HepG2 (cell line): ENCODE data around the gene DLX1. TPM values are rescaled to one million over a fixed set of nuclear protein-coding genes. Genes with fewer than 3 reads are reported as not detected.

ENCODE experiments used
- CREM ChIP-seq, 2 experiments: sonication (generic) in 1 of 2; formaldehyde crosslinking in 1 of 2; IDR thresholded peaks; 2 replicates each; pipeline versions ENCODE4 v1.4.0 to v1.6.1; 2016 to 2020; ENCODE audit warnings: antibody characterized with exemption in 1 of 2, mild to moderate bottlenecking in 1 of 2, missing genetic modification reagents in 1 of 2
- ESRRA ChIP-seq: sonication (generic); formaldehyde crosslinking; IDR thresholded peaks from 2 replicates; pipeline ENCODE4 v1.5.1; 2020; ENCODE audit warnings: mild to moderate bottlenecking, low read depth, missing genetic modification reagents
- GTF3A ChIP-seq: sonication (generic); formaldehyde crosslinking; conservative IDR thresholded peaks from 2 replicates; pipeline ENCODE4 v1.4.0; 2020; ENCODE audit warnings: mild to moderate bottlenecking, missing genetic modification reagents
- KLF15 ChIP-seq: sonication (generic); formaldehyde crosslinking; IDR thresholded peaks from 2 replicates; pipeline ENCODE4 v1.8.1; 2023; ENCODE audit warnings: borderline replicate concordance, mild to moderate bottlenecking, inconsistent platforms, missing genetic modification reagents, mixed read lengths
- MAFF ChIP-seq: IDR thresholded peaks from 2 replicates; pipeline ENCODE4 v1.6.1; 2011; ENCODE audit warnings: low read depth, low read length, improper control_type of control experiment
- SP140L ChIP-seq: sonication (generic); formaldehyde crosslinking; IDR thresholded peaks from 2 replicates; pipeline ENCODE4 v1.4.0; 2020; ENCODE audit warnings: missing genetic modification reagents, borderline replicate concordance
- SRF ChIP-seq: IDR thresholded peaks from 2 replicates; pipeline ENCODE4 v1.6.1; 2011; ENCODE audit warnings: mild to moderate bottlenecking, low read depth, low read length, moderate library complexity
- TOPORS ChIP-seq: sonication (generic); formaldehyde crosslinking; IDR thresholded peaks from 2 replicates; pipeline ENCODE4 v1.8.0; 2023; ENCODE audit warnings: mild to moderate bottlenecking, missing genetic modification reagents
- ZBTB21 ChIP-seq: sonication (generic); formaldehyde crosslinking; IDR thresholded peaks from 2 replicates; pipeline ENCODE4 v1.4.0; 2020; ENCODE audit warnings: missing genetic modification reagents
- ZBTB7B ChIP-seq: sonication (generic); formaldehyde crosslinking; IDR thresholded peaks from 2 replicates; pipeline ENCODE4 v1.4.0; 2020; ENCODE audit warnings: missing genetic modification reagents
- ZC3H4 ChIP-seq: sonication (generic); formaldehyde crosslinking; IDR thresholded peaks from 2 replicates; pipeline ENCODE4 v1.4.0; 2020; ENCODE audit warnings: missing genetic modification reagents, borderline replicate concordance
- ZNF10 ChIP-seq: sonication (generic); formaldehyde crosslinking; IDR thresholded peaks from 2 replicates; pipeline ENCODE4 v1.4.0; 2020; ENCODE audit warnings: mild to moderate bottlenecking, low read depth, missing genetic modification reagents, borderline replicate concordance
- ZNF17 ChIP-seq: sonication (generic); formaldehyde crosslinking; IDR thresholded peaks from 2 replicates; pipeline ENCODE4 v1.5.0; 2020; ENCODE audit warnings: mild to moderate bottlenecking, missing genetic modification reagents
- ZNF180 ChIP-seq: sonication (generic); formaldehyde crosslinking; IDR thresholded peaks from 2 replicates; pipeline ENCODE4 v1.4.0; 2020; ENCODE audit warnings: low read depth, missing genetic modification reagents, borderline replicate concordance
- ZNF264 ChIP-seq: sonication (generic); formaldehyde crosslinking; IDR thresholded peaks from 2 replicates; pipeline ENCODE4 v1.4.0; 2020; ENCODE audit warnings: missing genetic modification reagents
- ZNF552 ChIP-seq: sonication (generic); formaldehyde crosslinking; IDR thresholded peaks from 2 replicates; pipeline ENCODE4 v1.9.0; 2022; ENCODE audit warnings: missing genetic modification reagents, mild to moderate bottlenecking, borderline replicate concordance
- ZNF652 ChIP-seq: IDR thresholded peaks from 2 replicates; pipeline ENCODE4 v1.6.1; 2016; ENCODE audit warnings: low read depth, borderline replicate concordance
- ZNF674 ChIP-seq: sonication (generic); formaldehyde crosslinking; IDR thresholded peaks from 2 replicates; pipeline ENCODE4 v1.5.0; 2020; ENCODE audit warnings: low read depth, mild to moderate bottlenecking, missing genetic modification reagents
- ZUFSP ChIP-seq: sonication (generic); formaldehyde crosslinking; IDR thresholded peaks from 2 replicates; pipeline ENCODE4 v1.9.0; 2021; ENCODE audit warnings: missing genetic modification reagents, mild to moderate bottlenecking, borderline replicate concordance
- polyA plus RNA-seq, 8 experiments: library from polyadenylated mRNA; depleted of rRNA in 3 of 8; stranded (reverse) in 7 of 8; unstranded in 1 of 8; fragments of >200 nt; fragmentation: Illumina TruSeq in 4 of 8; extraction: Trizol in 4 of 8; gene quantifications; 2 replicates each; pipeline versions ENCODE4 v1.2.1 to v1.2.3, GENCODE V29; 2011 to 2016; ENCODE audit warnings: low read depth in 4 of 8, missing spikeins in 1 of 8, mixed read lengths in 1 of 8; ENCODE audit not compliant: insufficient read depth in 1 of 8
- total RNA-seq, 5 experiments: library from RNA; depleted of rRNA; stranded (reverse); fragments of >200 nt; fragmentation: Illumina TruSeq; extraction: Trizol; gene quantifications; 2 replicates each; pipeline ENCODE4 v1.2.3, GENCODE V29; 2016; ENCODE audit warnings: low read depth in 1 of 5
- TF ChIP-seq, protein P1 (sequence below): IDR thresholded peaks from 2 replicates; pipeline ENCODE4 v1.6.1; 2016; ENCODE audit warnings: low read depth, control low read depth
- TF ChIP-seq, protein P2 (sequence below): sonication (generic); formaldehyde crosslinking; IDR thresholded peaks from 2 replicates; pipeline ENCODE4 v1.4.0; 2020; ENCODE audit warnings: missing genetic modification reagents
- TF ChIP-seq, protein P3 (sequence below): IDR thresholded peaks from 2 replicates; pipeline ENCODE4 v1.6.1; 2016; ENCODE audit warnings: mild to moderate bottlenecking

DLX1 gene
- total and polyA plus RNA-seq, 2 of the 13 experiments (the other 11 are each of a cell fraction or from before 2014, with no cell fraction given), result 0.18 to 0.86 TPM

DNA sequence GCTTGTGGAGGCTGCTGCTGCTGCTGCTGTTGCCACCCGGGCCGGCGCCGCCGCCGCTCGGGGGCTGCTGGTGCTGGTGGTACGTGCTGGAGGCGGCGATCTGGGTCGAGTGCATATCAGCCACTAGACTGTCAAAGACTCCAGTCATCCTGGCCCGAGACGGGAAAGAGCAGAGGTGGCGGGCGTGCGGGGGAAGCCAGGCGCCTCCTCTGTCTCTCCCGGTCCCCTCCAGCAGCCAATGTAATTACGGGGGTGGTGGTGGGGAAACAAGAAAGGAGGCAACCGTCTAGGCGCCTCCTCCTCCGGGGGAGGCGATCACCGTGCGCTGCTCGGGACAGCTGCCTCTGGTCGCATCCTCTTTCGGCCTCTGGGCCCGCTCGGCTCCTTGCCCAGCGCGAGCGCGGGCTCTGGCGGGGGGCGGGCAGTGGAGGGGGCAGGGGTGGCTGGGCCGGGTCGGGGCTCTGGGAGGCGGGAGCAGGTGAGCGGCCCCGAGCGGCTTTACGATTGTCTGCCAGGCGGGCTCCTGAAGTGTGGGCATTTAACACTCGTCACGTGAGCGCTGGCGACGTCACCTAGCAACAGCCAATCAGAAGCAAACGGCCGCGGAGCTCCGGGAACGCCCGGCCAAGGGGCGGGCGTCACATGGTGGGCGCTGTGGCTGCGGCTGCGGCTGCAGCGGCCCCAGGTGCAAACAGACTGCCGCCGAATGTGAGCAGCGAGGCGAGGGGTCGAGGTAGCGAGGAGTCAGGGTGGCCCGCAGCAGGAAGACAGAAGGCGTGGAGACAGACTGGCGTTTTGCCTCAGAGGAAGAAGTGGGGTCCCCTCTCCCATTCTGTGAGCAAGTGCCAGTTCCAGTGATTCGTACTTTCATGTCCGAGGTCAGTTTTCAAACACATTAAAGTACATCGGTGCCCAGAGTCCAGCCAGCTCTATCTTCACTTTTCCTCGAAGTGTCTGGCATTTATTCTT, 17.4 kb downstream of the DLX1 start, which contains the start of gene DLX2 (continued):
- TF ChIP-seq ZBTB7B (CRISPR knock-in tag) (peak; percentile 95), ZNF652 (no peak), ZNF17 (CRISPR knock-in tag) (0 out of 2 replicates have a peak, but pooled peaks have one; percentile 89), ZNF264 (peak; percentile 84), SP140L (CRISPR knock-in tag) (peak; percentile 16; the same call in 1 of the 2 replicates), KLF15 (peak; percentile 98), ZNF552 (CRISPR knock-in tag) (peak; percentile 87; the same call in 1 of the 2 replicates), TOPORS (0 out of 2 replicates have a peak, but pooled peaks have one; percentile 64), ZBTB21 (CRISPR knock-in tag) (no peak), ZNF674 (CRISPR knock-in tag) (0 out of 2 replicates have a peak, but pooled peaks have one; percentile 32), ZUFSP (CRISPR knock-in tag) (no peak), GTF3A (CRISPR knock-in tag) (no peak), CREM (IDR thresholded peaks at IDR 0.05) (peak; percentile 64), CREM (CRISPR knock-in tag; IDR thresholded peaks at IDR 0.05) (no peak), SRF (no peak), ZNF10 (CRISPR knock-in tag) (no peak), ZNF180 (CRISPR knock-in tag) (peak; percentile 32; the same call in 1 of the 2 replicates), ESRRA (peak; percentile 72; the same call in 1 of the 2 replicates), ZC3H4 (CRISPR knock-in tag) (no peak), MAFF (no peak)
- TF ChIP-seq, protein P1, sequence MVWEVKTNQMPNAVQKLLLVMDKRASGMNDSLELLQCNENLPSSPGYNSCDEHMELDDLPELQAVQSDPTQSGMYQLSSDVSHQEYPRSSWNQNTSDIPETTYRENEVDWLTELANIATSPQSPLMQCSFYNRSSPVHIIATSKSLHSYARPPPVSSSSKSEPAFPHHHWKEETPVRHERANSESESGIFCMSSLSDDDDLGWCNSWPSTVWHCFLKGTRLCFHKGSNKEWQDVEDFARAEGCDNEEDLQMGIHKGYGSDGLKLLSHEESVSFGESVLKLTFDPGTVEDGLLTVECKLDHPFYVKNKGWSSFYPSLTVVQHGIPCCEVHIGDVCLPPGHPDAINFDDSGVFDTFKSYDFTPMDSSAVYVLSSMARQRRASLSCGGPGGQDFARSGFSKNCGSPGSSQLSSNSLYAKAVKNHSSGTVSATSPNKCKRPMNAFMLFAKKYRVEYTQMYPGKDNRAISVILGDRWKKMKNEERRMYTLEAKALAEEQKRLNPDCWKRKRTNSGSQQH (CRISPR knock-in tag), result peak; percentile 69; the same call in 1 of the 2 replicates
- TF ChIP-seq, protein P2, sequence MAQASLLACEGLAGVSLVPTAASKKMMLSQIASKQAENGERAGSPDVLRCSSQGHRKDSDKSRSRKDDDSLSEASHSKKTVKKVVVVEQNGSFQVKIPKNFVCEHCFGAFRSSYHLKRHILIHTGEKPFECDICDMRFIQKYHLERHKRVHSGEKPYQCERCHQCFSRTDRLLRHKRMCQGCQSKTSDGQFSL, result 0 out of 2 replicates have a peak, but pooled peaks have one; percentile 7
- TF ChIP-seq, protein P3, sequence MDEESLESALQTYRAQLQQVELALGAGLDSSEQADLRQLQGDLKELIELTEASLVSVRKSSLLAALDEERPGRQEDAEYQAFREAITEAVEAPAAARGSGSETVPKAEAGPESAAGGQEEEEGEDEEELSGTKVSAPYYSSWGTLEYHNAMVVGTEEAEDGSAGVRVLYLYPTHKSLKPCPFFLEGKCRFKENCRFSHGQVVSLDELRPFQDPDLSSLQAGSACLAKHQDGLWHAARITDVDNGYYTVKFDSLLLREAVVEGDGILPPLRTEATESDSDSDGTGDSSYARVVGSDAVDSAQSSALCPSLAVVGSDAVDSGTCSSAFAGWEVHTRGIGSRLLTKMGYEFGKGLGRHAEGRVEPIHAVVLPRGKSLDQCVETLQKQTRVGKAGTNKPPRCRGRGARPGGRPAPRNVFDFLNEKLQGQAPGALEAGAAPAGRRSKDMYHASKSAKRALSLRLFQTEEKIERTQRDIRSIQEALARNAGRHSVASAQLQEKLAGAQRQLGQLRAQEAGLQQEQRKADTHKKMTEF (CRISPR knock-in tag), result peak; percentile 77; the same call in 1 of the 2 replicates
